CD1c-positive myeloid dendritic cell (primary cell): ENCODE measurements around the gene PLPPR3.
A peak's percentile ranks its signal among the peaks of the same experiment; 100 is the strongest.

Experiments used
- DNase-seq: peaks from one replicate; pipeline ENCODE4 v3.0.0-alpha.2; 2016; ENCODE audit errors: extremely low spot score

PLPPR3 gene, protein sequence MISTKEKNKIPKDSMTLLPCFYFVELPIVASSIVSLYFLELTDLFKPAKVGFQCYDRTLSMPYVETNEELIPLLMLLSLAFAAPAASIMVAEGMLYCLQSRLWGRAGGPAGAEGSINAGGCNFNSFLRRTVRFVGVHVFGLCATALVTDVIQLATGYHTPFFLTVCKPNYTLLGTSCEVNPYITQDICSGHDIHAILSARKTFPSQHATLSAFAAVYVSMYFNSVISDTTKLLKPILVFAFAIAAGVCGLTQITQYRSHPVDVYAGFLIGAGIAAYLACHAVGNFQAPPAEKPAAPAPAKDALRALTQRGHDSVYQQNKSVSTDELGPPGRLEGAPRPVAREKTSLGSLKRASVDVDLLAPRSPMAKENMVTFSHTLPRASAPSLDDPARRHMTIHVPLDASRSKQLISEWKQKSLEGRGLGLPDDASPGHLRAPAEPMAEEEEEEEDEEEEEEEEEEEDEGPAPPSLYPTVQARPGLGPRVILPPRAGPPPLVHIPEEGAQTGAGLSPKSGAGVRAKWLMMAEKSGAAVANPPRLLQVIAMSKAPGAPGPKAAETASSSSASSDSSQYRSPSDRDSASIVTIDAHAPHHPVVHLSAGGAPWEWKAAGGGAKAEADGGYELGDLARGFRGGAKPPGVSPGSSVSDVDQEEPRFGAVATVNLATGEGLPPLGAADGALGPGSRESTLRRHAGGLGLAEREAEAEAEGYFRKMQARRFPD

DNA sequence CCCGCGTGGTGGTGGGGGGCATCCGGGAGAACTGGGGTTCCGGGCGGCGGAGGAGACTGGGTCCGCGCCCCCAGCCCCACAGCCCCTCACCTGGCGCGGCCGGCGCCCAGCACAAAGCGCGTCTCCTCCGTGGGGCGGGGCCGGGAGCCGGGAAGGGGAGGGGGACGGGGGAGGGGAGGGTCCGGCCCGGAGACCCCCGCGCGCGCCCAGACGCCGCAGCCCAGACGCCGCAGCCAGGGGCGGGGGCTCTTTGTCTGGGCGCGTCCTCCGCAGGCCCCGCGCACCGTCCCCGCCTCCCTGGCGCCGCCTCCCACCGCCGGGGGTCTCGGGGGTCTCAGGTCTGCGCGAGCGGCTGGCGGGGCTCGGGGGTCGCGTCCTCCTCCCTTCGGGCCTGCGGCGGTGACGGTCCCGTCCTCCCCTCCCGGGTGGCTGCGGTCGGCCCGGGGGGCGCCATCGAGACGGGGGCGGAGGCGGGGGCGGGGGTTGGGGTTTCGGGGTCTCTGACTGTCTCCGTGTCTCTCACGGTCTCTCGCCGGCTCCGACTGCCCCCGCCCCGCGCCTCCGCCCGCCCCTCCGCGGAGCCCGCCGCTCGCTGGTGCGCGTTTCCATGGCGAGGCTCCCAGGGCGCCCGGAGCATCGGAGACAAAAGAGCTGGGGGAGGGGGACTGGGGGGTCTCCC, at the start of gene PLPPR3:
PLPPR3 (minus strand) TSS at position 131 of the 679 bp plus-strand sequence. CDS start 396 bp downstream, outside the sequence.
- no peak for DNase-seq

DNA sequence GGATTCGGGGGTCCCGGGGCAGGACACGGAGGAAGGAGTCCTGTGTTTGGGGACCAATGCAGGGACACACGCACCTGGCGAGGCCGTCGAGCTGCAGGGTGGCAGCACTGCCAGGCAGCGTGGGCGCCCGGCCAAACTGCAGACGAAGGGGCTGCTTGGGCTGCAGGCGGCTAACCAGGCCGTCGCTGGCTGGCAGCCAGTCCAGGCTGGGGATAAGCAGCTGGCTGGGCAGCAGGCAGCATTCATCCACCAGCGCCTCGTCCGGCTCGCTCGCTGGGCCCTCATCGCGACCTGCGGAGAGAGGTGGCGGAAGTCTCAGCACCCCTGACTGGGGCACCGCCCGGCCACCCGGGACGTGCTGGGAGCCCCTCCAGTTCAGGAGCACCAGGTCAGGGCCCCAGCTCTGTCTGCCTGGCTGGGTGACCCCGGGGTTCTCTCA, 49.2 kb upstream of the PLPPR3 start:
- DNase-seq, result no peak

DNA sequence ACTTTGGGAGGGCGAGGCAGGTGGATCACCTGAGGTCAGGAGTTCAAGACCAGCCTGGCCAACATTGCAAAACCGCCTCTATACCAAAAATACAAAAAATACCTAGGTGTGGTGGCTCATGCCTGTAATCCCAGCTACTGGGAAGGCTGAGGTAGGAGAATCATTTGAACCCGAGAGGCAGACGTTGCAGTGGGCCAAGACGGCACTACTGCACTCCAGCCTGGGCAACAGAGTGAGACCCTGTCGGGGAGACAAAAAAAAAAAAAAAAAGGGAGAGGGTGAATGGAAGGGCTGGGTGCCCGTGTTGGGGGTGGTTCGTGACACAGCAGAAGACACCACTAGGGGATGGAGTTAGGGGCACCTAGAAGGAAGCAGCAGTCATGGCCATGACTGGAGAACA, 48.6 kb upstream of the PLPPR3 start:
- no peak for DNase-seq

DNA sequence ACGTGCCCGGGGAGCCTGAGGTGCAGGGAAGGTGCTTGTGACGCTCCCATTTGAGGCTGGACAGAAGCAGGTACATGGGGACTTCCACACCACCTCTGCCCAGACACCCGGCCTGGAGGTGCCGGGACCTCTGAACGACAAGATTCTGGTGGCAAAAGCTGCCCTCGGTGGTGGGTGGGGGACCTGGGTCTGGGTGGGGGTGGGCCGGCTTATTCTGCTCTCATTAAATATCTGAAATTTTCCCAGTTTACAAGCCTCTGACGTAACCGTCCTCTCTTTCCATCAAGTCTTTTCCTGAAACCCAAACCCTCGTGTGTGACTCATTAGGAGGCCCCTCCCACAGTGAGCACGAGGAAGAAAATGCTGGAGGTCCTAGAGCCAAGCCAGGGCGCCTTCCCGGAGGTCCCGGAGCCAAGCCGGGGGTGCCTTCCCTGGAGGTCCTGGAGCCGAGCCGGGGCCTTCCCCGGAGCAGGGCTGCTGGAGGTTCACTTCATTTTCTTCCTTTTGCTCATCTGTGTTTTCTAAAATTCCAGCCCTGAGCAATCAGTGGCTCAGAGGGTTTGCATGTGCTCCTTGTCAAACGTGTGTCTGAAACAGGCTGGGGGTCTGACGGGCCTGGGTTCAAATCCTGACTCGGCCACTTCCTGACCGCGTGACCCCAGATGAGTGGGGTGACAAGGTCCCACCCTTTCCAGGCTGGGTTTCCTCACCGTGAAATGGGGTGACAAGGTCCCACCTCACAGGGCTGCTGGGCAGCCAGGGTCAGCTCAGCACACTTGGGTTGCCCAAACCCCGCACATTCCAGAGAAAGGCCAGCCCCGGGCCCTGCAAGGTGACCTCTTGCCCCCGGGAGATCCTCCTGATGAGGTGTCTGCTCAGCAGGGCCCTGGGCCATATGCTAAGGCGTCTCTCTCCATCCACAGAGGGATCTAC, 47.8 kb upstream of the PLPPR3 start:
- DNase-seq, result no peak

DNA sequence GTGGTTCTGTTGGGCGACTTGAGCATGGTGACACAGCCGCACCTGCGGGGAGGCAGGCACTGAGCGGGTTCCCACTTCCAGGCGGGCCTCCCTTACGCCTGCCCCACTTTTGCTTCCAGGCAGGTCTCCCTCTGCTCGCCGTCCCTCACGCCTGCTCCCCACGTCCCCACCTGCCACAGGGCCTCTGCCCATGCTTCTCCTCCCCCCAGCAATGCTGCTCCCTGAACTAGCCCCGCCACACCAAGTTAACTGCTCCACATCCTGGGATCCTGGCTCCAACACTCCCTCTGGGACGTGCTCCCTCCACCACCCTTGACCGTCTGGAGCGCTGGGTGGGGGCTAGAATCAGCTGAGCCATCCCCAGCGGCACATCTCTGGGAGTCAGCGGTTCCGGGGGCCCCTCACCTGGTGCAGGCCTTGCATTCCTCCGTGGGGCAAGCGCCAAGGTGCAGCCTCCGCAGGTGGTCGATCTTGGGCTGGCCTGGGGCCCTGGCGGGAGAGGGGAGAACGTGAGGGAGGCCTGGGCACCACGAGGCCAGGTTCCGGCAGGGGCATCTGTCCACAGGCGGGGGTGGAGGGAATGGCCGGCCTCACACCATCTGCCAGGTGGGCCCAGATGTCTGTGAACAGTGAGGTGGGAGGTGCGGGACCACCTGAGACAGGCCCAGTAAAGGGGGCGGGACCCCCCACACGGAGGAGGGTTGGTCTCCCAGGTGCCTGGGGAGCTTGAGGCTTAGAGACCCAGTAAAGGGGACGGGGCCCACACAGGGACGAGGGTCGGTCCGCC, 46.9 kb upstream of the PLPPR3 start:
- DNase-seq, result no peak

DNA sequence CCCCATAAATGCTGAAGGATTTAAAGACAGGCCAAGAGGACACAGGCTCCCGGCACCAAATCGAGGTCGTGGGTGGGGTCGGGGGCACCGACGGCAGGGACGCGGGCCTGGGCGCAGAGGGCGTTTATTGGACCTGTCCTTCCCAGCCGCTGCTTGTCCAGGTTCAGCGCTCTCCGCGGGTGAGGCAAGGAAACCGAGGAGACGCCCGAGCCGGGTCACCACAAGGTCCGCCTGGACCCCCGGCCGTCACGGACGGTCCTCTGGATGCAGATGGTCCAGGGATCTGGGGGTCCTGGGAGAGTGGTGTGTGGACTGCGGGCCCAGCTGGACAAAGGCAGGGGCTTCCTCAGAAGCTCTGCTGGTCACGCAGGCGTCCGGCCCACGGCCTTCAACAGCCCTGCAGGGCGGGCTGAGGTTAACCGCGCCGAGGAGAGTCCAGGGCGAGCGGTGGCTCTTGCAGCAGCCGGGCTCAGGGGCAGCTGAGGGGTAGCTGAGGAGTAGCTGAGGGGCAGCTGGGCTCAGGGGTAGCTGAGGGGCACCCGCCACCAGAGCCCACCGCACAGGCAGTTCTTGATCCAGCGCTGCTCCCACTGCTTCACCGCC, 46.2 kb upstream of the PLPPR3 start:
- no peak for DNase-seq

DNA sequence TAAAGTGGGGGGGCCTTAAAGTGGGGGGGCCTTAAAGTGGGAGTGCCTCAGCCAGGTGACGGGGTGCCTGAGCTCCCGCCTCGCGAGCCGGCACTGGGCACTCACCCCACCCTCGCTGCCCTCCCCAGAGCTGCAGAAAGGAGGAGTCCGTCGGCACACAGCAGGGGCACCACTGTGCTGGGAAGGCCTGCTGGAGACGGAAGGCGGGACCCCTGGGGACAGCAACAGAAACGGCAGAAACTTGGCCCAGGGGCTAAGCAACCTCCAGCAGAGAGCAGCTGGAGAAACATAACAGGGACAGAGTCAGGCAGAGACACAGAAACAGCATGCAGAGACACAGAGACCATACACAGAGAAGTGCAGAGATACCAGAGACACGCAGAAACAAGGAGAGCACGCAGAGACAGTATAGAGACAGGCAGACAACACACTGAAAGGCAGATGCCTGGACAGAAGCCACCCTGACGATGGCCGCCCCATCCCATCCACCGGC, 45.6 kb upstream of the PLPPR3 start:
- no peak for DNase-seq

DNA sequence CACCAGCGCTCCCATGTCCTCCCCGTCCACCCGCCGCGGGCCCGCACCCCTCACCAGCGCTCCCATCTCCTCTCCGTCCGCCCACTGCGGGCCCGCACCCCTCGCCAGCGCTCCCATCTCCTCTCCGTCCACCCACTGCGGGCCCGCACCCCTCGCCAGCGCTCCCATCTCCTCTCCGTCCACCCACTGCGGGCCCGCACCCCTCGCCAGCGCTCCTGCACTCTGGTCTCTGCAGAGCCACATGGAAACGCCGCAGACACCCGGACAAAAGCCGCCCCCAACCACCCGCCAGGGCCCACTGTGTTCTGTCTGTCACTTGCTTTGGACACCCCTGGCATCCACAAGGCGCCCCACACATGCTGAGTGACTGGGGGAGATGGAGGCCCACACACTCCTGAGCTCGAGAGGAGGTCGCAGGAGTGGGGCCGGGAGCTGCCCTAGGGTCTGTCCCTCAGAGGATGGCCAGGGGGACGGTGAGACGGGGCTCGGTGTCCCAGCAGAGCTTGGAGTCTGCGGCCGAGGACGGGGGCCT, 45.1 kb upstream of the PLPPR3 start:
- DNase-seq, result no peak

DNA sequence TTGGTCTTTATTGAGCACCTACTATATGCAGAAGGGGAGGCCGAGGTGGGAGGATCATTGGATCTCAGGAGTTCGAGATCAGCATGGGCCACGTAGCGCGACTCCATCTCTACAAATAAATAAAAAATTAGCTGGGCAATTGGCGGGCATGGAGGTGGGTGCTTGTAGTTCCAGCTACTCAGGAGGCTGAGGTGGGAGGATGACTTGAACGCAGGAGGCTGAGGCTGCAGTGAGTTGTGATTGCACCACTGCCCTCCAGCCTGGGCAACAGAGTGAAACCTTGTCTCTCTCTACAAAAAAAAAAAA, 41.5 kb upstream of the PLPPR3 start:
- DNase-seq, result peak; percentile 26

DNA sequence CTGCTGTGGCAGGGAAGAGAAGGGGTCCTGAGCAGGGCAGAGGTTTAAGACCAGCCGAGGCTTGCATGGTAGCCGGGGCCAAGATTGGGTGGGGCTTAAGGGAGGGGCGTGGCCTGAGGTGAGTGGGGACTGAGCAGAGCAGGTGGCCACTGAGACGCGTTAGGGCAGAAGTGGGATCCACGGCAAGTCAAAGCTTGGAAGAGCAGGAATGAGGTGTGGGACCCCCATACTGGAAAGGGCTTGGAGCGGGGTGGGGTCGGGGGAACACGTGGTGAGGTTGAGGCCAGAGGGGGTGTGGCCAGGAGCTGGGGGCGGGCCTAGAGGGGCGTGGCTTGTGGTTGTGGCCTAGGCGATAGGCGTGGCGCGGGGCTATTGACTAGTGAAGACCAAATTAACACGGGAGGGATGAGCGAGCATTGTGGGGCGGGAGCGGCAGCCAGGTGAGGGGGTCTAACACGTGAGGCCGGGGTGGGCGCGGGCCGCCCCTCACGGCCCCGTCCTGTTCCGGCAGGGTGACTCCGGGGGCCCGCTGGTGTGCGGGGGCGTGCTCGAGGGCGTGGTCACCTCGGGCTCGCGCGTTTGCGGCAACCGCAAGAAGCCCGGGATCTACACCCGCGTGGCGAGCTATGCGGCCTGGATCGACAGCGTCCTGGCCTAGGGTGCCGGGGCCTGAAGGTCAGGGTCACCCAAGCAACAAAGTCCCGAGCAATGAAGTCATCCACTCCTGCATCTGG, 41.0 kb upstream of the PLPPR3 start:
- DNase-seq, result peak; percentile 73

DNA sequence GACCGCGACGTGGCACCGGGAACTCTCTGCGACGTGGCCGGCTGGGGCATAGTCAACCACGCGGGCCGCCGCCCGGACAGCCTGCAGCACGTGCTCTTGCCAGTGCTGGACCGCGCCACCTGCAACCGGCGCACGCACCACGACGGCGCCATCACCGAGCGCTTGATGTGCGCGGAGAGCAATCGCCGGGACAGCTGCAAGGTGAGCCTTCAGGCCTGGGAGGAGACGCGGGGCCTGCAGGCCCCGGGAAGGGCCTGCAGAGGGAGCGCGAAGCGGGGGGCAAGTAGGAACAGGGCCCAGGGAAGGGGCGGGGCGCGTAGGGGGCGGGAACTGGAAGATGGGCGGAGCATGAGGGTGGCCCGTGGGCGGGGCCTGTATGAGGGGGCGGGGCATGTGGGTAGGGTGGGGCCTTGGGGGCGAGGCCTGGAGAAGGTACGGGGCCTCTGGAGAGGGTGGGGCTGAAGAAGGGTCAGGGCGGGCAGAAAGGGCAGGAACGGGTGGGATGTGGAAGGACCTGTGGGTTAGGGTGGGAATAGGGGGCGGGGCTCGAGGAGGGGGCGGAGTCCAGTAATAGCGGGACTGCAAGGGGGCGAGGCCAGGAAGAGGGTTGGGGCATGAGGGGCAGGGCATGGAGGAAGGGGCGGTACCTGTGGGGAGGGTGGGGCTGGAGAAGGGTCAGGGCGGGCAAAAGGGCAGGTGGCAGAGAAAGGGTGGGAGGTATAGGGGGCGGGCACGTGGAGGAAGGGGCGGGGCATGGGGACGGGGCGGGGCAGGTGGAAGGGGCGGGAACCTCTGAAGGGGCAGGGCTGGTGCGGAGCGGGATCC, 40.2 kb upstream of the PLPPR3 start:
- peak; percentile 81 for DNase-seq

DNA sequence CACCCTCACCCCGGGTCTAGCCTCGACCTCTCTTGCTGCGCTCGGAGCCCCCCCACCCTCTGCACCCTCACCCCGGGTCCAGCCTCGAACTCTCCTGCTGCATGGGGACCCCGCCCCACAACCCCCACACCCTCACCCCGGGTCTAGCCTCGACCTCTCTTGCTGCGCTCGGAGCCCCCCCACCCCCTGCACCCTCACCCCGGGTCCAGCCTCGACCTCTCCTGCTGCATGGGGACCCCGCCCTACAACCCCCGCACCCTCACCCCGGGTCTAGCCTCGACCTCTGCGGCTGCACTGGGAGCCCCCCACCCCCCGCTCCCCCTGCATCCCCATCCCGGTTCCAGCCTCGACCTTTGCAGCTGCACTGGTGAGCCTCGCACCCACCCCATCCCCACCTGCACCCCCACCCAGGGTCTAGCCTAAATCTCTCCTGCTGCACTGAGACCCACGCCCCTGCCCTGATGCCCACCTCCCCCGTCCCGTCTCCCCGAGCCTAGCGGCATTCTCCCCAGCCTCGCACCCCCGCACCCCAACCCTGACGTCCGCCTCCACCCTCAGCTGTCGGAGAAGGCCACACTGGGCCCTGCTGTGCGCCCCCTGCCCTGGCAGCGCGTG, 39.5 kb upstream of the PLPPR3 start:
- DNase-seq, result no peak

DNA sequence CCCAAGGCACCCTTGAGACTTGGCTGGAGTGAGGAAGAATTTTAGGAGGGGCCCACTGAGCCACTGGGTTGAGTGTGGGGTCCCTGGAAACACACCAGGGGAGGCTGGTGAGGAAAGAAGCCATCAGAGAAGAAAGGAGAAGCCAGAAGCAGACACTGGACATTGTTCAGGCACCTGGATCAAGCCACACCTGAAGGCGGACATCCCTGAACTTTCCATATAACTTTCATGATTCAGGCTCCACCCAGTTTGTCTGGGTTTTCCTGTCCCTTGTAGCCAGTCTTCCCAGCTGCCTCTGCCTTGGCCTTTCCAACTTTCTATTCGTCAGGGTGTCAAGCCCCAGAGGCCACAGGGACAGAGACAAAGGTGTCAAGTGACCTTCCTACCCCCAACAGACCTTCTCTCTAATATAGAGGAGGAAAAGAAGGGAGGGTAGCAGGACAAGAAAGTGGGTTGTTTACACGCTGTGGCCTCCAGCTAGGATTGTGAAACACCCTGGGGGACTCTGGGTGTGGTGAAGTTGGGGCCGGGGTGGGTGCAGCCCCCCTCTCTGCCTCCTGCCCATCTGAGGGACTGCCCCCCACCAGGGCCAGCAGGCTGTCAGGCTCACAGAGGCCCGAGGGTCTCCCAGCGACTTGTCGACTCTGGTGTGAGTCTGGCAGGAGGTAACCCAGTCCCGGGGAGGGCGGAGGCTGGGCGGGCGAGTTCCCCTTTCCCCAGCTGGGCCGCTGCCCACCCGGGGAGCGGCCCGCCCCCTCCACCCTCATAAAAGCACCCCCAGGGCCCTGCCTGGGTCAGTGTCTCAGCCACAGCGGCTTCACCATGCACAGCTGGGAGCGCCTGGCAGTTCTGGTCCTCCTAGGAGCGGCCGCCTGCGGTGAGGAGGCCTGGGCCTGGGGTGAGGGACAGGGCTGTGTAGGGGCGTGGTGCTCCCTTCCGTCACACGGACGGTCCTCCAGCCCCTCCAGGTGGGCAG, 37.4 kb upstream of the PLPPR3 start, which contains the start of gene CFD:
CFD (plus strand) TSS at position 797 of the 976 bp plus-strand sequence; CDS start at position 823, 26 bp downstream.
- DNase-seq, result peak; percentile 68

DNA sequence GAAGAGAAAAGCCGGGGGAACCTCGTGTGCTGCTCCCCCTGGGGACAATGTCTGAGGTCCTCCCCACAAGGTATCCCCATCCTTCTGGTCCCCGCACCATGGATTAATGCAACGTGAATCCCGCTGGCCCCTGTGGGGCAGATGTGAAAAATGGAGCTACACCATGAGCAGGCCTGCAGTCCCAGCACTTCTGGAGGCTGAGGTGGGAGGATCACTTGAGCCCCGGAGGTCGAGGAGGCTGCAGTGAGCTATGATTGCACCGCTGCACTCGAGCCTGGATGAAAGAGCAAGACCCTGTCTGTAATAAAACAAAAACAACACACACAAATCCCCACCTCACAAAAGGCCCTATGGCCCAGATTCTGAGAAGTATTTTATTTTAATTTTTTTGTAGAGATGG, 36.5 kb upstream of the PLPPR3 start:
- DNase-seq, result no peak

DNA sequence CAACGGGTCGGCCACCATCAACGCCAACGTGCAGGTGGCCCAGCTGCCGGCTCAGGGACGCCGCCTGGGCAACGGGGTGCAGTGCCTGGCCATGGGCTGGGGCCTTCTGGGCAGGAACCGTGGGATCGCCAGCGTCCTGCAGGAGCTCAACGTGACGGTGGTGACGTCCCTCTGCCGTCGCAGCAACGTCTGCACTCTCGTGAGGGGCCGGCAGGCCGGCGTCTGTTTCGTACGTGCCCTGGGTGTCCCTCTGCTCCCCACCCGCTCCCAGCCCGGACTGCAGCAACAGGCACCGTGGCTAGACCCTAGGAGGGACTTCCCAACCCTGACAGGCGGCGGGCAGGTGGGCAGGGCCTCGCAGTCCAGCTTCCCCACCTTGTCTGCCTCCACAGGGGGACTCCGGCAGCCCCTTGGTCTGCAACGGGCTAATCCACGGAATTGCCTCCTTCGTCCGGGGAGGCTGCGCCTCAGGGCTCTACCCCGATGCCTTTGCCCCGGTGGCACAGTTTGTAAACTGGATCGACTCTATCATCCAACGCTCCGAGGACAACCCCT, 33.9 kb upstream of the PLPPR3 start:
- DNase-seq, result no peak

DNA sequence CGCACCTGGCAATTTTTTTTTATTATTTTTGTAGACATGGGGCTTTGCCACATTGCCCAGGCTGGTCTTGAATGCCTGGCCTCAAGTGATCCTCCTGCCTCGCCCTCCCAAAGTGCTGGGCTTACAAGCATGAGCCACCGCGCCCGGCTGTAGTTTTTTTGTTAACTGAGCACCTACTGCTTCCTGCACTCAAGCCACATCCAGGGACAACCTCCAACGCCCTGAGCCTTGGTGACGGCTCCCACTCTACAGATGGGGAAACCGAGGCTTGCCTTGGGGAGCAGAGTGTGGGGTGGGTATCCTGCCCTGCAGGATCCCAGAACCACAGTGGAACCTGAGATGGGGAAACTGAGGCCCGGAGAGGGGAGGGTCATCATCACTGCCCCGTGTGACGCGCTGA, 33.4 kb upstream of the PLPPR3 start:
- no peak for DNase-seq
